Measurements from ENCODE around the gene TRIM63.

DNA sequence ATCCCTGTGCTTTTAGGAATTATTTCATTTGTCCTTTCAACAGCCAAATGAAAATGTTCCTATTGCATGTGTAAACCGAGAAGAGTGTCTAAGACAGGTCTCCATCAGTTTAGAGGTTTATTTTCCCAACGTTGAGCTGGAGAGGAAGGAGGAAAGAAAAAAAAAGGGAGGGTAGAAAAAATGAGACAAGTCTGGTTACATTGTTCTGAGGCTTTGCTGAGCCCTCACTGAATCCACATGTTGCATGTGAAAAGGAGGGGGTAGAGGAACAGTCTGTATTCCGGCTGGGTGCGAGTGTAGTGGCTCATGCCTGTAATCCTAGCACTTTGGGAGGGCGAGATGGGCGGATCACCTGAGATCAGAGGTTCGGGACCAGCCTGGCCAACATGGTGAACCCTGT, 25.0 kb upstream of the TRIM63 start:
- TF ChIP-seq, protein P1, sequence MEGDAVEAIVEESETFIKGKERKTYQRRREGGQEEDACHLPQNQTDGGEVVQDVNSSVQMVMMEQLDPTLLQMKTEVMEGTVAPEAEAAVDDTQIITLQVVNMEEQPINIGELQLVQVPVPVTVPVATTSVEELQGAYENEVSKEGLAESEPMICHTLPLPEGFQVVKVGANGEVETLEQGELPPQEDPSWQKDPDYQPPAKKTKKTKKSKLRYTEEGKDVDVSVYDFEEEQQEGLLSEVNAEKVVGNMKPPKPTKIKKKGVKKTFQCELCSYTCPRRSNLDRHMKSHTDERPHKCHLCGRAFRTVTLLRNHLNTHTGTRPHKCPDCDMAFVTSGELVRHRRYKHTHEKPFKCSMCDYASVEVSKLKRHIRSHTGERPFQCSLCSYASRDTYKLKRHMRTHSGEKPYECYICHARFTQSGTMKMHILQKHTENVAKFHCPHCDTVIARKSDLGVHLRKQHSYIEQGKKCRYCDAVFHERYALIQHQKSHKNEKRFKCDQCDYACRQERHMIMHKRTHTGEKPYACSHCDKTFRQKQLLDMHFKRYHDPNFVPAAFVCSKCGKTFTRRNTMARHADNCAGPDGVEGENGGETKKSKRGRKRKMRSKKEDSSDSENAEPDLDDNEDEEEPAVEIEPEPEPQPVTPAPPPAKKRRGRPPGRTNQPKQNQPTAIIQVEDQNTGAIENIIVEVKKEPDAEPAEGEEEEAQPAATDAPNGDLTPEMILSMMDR (IDR thresholded peaks at IDR 0.05): no peak
- TF ChIP-seq POLR2AphosphoS5 (IDR thresholded peaks at IDR 0.05; ENCODE audit: low read depth, low read length): no peak

All from Panc1 (cell line).